ENCODE results near the gene CHN2.

The CHN2 gene

GRCh38 chr7:29420011-29420410 lies 225.4 kb downstream of the CHN2 start:
- FAIRE-seq (no peak), DNase-seq (ENCODE audit: insufficient read length) (no peak)
- TF ChIP-seq TAF1 (IDR thresholded peaks at IDR 0.05; ENCODE audit: borderline replicate concordance, low read depth, low read length) (no peak), POLR2AphosphoS5 (IDR thresholded peaks at IDR 0.05; ENCODE audit: low read depth, low read length) (no peak), POLR2A (IDR thresholded peaks at IDR 0.05; ENCODE audit: low read depth, low read length) (no peak)

DNA sequence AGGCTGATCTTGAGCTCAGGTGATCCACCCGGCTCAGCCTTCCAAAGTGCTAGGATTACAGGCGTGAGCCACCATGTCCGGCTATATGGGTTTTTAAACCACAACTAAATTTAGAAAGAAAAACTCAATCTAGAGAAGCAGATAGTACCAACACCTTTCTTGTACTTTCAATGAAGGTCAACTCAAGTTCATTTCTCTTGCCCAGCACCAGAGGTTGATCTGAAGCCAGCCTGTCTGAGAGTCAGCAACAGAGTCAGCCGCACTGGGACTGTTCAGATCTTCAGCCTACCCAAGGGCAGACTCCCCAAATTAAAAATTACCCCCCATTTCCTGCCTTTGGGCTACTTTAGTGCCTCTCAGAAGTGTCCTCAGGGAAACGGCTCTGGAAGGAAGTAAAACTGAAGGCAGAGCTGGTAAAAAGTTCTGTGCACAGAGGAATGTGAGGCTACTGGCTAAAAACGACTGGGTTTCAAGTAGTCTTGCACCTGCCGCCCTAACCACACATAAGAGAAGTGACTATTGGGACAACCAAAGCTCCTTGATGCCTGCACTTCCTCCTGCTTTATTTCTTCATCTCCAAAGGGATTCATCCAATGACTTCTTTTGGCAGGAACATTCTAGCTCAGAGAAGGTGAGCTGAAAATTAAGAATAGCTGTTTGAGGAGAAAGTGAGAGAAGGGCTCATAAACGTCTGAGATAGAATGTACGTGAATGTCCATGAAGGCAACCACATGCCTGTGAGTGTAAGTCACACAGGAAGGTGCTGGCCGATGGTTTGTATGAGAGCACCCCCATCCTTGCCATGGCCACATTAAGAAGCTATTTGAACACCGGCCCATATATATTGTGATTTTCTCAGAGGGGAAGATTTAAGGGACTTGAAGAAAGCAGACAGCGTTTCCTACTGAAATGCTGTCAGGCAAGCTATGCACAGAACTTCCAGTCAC lies 226.7 kb downstream of the CHN2 start:
- TF ChIP-seq POLR2A (IDR thresholded peaks at IDR 0.05; ENCODE audit: low read depth, low read length) (no peak), TAF1 (IDR thresholded peaks at IDR 0.05; ENCODE audit: borderline replicate concordance, low read depth, low read length) (no peak), POLR2AphosphoS5 (IDR thresholded peaks at IDR 0.05; ENCODE audit: low read depth, low read length) (no peak)
- FAIRE-seq (no peak), DNase-seq (ENCODE audit: insufficient read length) (no peak)

DNA sequence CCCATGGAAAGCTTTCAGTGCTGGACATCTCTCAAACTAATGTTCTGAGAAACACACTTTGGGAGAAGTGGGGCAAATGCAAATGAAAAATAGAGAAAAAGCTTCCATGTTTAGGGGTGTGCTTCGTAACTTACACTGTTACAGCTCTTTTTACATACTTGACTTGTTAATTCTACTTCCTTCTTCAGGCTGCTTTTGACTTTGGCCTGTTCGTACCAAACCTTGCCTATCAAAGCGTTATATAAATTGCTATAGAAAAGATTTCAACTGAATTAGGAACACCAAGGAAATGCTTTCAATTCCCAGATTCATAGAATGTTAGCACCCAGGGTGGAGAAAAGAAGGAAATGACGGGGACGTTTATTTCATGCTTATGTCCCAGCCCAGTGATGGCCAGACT lies 228.3 kb downstream of the CHN2 start:
- no peak for TF ChIP-seq TAF1 (IDR thresholded peaks at IDR 0.05; ENCODE audit: borderline replicate concordance, low read depth, low read length)
- no peak for FAIRE-seq
- no peak for DNase-seq (ENCODE audit: insufficient read length)

DNA sequence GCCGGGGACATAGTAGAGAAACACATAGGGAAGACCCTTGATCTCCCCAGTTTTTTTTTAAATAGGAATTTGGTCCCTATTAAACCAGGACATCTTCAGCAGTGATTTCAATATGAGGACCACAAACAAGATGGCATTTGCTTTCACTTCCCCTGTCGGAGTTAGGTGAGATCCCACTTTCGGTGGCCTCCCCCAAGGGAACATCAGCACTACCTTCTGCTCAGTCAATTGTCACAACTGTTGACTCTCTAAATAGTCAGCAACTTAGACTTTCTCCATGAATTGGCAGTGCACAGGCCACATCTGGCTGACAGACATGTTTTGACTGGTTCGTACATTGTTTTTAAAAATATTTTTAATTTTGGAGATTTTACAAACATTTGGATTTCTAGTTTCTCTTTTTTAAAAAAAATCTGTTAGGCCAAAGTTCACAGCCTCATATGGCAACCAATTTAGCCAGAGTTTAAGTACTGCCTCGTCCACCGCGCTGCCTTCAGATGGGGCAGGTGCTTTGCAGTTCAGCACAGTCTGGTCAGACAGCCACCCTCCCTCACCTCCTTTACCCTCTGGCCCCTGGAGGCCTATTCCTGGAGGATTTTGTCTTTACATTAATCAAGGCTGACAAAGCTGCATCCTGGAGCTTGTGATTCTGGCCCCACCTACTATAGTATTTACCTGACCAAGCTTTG lies 229.9 kb downstream of the CHN2 start:
- DNase-seq (ENCODE audit: insufficient read length) (no peak), FAIRE-seq (no peak)
- TF ChIP-seq TAF1 (IDR thresholded peaks at IDR 0.05; ENCODE audit: borderline replicate concordance, low read depth, low read length), result no peak
- no peak for TF ChIP-seq POLR2A (IDR thresholded peaks at IDR 0.05; ENCODE audit: low read depth, low read length)
- TF ChIP-seq POLR2AphosphoS5 (IDR thresholded peaks at IDR 0.05; ENCODE audit: low read depth, low read length), result no peak

- FAIRE-seq (no peak), DNase-seq (ENCODE audit: insufficient read length) (no peak)
- TF ChIP-seq POLR2AphosphoS5 (IDR thresholded peaks at IDR 0.05; ENCODE audit: low read depth, low read length), result no peak
- TF ChIP-seq TAF1 (IDR thresholded peaks at IDR 0.05; ENCODE audit: borderline replicate concordance, low read depth, low read length), result no peak
- TF ChIP-seq POLR2A (IDR thresholded peaks at IDR 0.05; ENCODE audit: low read depth, low read length), result no peak
These were observed 230.4 kb downstream of the CHN2 start for GRCh38 chr7:29424984-29425309.

DNA sequence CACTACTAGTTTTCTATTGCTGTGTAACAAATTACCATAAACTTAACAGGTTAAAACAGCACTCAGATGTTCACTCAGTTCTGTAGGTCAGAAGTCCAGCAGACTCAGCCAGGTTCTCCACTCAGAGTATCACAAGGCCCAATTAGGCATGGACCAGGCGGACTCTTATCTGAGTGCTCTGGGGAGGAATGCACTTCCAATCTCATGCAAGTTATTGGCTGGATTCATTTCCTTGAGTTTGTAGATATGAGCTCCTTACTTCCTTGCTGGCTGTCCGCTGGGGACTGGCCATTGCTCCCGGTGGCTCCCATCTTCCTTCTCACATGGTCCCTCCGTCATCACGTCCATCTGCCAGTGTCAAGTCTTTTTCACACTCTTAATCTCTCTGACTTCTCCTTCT lies 232.0 kb downstream of the CHN2 start:
- FAIRE-seq, result no peak
- DNase-seq (ENCODE audit: insufficient read length), result no peak
- TF ChIP-seq TAF1 (IDR thresholded peaks at IDR 0.05; ENCODE audit: borderline replicate concordance, low read depth, low read length) (no peak), POLR2A (IDR thresholded peaks at IDR 0.05; ENCODE audit: low read depth, low read length) (no peak), POLR2AphosphoS5 (IDR thresholded peaks at IDR 0.05; ENCODE audit: low read depth, low read length) (no peak)

- DNase-seq (ENCODE audit: insufficient read length), result no peak
These were observed 234.8 kb downstream of the CHN2 start for GRCh38 chr7:29429401-29429800.

DNA sequence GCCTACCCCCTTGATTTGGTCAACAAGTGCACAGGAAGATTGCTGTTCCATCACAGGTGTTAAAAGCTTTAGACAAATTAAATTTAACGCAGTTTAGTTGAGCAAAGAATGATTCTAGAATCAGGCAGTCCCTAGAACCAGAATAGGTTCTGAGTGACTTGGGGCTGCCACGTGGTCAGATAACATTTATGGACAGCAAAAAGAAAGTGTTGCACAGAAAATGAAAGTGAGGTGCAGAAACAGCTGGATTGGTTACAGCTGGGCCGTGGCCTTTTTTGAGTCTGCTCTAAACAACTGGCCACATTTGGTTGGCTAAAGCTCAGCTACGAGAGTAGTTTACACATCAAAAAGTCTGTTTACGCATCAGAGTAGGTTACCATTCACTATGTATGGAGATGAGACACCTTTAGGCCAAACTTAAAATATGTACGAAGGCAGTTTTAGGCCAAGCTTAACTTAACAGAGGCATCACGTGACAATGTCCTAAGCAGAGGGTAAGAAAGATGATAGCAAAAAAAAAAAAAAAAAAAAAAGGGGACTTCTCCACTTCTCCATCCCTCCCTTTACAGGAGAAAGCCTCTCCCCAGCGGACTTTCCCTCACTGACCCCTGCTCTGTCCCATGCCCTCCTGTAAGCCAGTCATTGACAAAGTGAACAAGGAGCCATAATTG lies 235.8 kb downstream of the CHN2 start:
- FAIRE-seq (no peak), DNase-seq (ENCODE audit: insufficient read length) (no peak)
- TF ChIP-seq POLR2AphosphoS5 (IDR thresholded peaks at IDR 0.05; ENCODE audit: low read depth, low read length), result no peak
- no peak for TF ChIP-seq TAF1 (IDR thresholded peaks at IDR 0.05; ENCODE audit: borderline replicate concordance, low read depth, low read length)
- no peak for TF ChIP-seq POLR2A (IDR thresholded peaks at IDR 0.05; ENCODE audit: low read depth, low read length)

More at GRCh38 chr7:29429401-29429800, 234.8 kb downstream of the CHN2 start:
- no peak for TF ChIP-seq POLR2A (IDR thresholded peaks at IDR 0.05; ENCODE audit: low read depth, low read length)
- TF ChIP-seq POLR2AphosphoS5 (IDR thresholded peaks at IDR 0.05; ENCODE audit: low read depth, low read length), result no peak
- no peak for TF ChIP-seq TAF1 (IDR thresholded peaks at IDR 0.05; ENCODE audit: borderline replicate concordance, low read depth, low read length)
- FAIRE-seq, result no peak

DNA sequence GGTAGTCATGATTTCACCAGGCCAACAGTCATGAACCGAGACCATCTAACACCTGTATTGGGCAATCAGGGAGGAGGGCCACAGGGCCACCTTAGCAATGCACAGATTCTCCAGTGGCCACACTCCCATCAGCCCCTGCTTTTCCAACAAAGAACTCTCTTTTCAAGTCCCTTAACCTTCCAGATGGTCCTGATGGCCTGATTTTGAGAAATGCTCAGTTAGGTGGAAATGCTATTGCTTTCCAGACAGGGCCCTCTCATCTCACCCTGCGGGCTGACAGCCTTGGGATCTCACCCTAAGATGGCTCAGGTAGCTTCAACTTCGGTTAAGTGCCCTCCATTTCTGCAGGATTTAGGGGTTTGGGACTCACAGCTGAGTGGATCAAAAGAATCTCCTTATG lies 237.1 kb downstream of the CHN2 start:
- TF ChIP-seq TAF1 (IDR thresholded peaks at IDR 0.05; ENCODE audit: borderline replicate concordance, low read depth, low read length) (no peak), POLR2AphosphoS5 (IDR thresholded peaks at IDR 0.05; ENCODE audit: low read depth, low read length) (no peak), POLR2A (IDR thresholded peaks at IDR 0.05; ENCODE audit: low read depth, low read length) (no peak)
- DNase-seq (ENCODE audit: insufficient read length) (no peak), FAIRE-seq (no peak)

GRCh38 chr7:29432721-29433120 lies 238.1 kb downstream of the CHN2 start:
- no peak for FAIRE-seq
- DNase-seq (ENCODE audit: insufficient read length), result no peak
- TF ChIP-seq TAF1 (IDR thresholded peaks at IDR 0.05; ENCODE audit: borderline replicate concordance, low read depth, low read length), result no peak
- no peak for TF ChIP-seq POLR2A (IDR thresholded peaks at IDR 0.05; ENCODE audit: low read depth, low read length)
- no peak for TF ChIP-seq POLR2AphosphoS5 (IDR thresholded peaks at IDR 0.05; ENCODE audit: low read depth, low read length)

DNA sequence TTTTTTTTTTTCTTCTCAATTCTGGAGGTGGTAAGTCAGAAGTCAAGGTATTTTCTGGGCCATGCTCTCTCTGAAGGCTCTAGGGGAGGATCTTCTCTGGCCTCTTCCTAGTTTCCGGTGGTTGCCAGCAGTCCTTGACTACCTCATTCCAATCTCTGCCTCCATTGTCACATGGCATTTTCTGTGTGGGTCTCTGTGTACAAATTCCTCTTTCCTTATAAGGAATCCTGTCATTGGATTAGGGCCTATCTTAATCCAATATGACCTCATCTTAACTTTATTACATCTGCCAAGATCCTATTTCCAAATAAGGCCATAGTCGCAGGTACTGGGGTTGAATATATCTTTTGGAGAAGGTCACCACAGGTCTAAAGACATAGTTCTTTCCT lies 239.8 kb downstream of the CHN2 start:
- TF ChIP-seq POLR2A (IDR thresholded peaks at IDR 0.05; ENCODE audit: low read depth, low read length) (no peak), TAF1 (IDR thresholded peaks at IDR 0.05; ENCODE audit: borderline replicate concordance, low read depth, low read length) (no peak), POLR2AphosphoS5 (IDR thresholded peaks at IDR 0.05; ENCODE audit: low read depth, low read length) (no peak)
- no peak for FAIRE-seq

More for the DNA sequence above, 239.8 kb downstream of the CHN2 start:
- no peak for DNase-seq (ENCODE audit: insufficient read length)

All from GM12892 (cell line).